ENCODE data around the gene TGFB1I1. TPM values are rescaled to one million over a fixed set of nuclear protein-coding genes. Genes with fewer than 3 reads are reported as not detected.
A peak's percentile ranks its signal among the peaks of the same experiment; 100 is the strongest.

TGFB1I1 gene
- total and polyA plus RNA-seq, 2 of the 13 experiments (the other 11 are each of a cell fraction or from before 2014, with no cell fraction given), result 0.80 to 2.9 TPM

DNA sequence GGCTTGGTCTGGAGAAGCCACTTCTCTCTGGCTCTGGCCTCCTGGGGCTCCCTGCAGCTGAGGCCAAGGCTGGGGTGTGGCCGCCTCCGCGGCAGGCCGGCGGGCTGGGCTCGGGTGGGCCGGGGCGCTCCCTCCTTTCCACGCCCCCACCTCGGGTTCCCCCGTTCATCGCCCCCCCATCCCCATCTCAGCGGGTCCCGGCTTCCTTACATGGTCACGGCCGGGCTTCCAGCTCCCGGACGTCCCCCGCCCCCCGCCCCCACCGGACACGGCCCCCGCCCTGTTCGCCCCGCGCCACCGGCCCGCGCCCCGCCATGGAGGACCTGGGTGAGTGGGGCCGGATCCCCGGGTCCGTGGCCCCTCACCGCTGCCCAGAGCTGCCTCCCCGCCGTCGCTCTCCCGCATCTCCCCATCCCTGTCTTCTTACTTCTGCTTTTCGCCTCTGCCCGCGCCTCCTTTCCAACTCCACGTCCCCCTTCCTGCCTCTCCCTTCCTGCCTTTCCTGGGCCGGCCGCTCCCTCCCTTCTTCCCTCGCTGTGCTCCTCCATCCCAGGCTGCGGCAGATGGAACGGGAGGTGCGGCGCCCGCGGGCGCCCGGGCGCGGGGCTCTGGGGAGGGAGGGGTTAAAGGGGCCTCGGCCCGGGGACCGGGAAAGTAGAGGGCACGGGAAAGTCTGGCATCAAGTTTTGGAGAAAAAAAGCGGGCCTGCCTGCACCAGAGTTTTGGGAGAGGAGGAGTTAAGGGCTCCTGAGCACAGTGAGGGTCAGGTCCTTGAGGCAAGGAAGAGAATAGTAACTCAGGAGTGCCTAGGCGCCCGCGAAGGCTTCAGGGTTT lies at the start of gene TGFB1I1 (continued):
- TF ChIP-seq ZFP82 (CRISPR knock-in tag; IDR thresholded peaks at IDR 0.05; ENCODE audit: borderline replicate concordance) (peak; percentile 42; the same call in 1 of the 2 replicates), ZNF263 (CRISPR knock-in tag; IDR thresholded peaks at IDR 0.05) (peak; percentile 55), ATF7-NPFF (CRISPR knock-in tag; IDR thresholded peaks at IDR 0.05; ENCODE audit: low read depth) (no peak), ZNF7 (CRISPR knock-in tag; IDR thresholded peaks at IDR 0.05) (no peak), ZNF34 (CRISPR knock-in tag; IDR thresholded peaks at IDR 0.05; ENCODE audit: borderline replicate concordance) (no peak), SIN3A (IDR thresholded peaks at IDR 0.05; ENCODE audit: borderline replicate concordance, low read depth, low read length) (no peak), ZBTB8A (CRISPR knock-in tag; IDR thresholded peaks at IDR 0.05; ENCODE audit: borderline replicate concordance, low read depth) (no peak), MIXL1 (CRISPR knock-in tag; IDR thresholded peaks at IDR 0.05) (no peak), KDM5A (IDR thresholded peaks at IDR 0.05; ENCODE audit: borderline replicate concordance, low read length) (no peak), ZBTB43 (CRISPR knock-in tag; conservative IDR thresholded peaks at IDR 0.05) (no peak), HHEX (CRISPR knock-in tag; IDR thresholded peaks at IDR 0.05) (no peak), ZNF33B (CRISPR knock-in tag; IDR thresholded peaks at IDR 0.05) (no peak), ZFP90 (CRISPR knock-in tag; IDR thresholded peaks at IDR 0.05; ENCODE audit: borderline replicate concordance) (no peak), ZNF253 (CRISPR knock-in tag; IDR thresholded peaks at IDR 0.05; ENCODE audit: borderline replicate concordance) (no peak), ZKSCAN8 (CRISPR knock-in tag; IDR thresholded peaks at IDR 0.05; ENCODE audit: borderline replicate concordance) (no peak), ZSCAN12 (CRISPR knock-in tag; IDR thresholded peaks at IDR 0.05) (no peak), ZFP41 (CRISPR knock-in tag; IDR thresholded peaks at IDR 0.05; ENCODE audit: borderline replicate concordance) (no peak), MIER3 (CRISPR knock-in tag; IDR thresholded peaks at IDR 0.05; ENCODE audit: borderline replicate concordance) (no peak), ZNF879 (CRISPR knock-in tag; IDR thresholded peaks at IDR 0.05) (no peak), NR2F6 (IDR thresholded peaks at IDR 0.05) (no peak), NR2F6 (CRISPR knock-in tag; IDR thresholded peaks at IDR 0.05) (no peak)
- TF ChIP-seq, protein P1, sequence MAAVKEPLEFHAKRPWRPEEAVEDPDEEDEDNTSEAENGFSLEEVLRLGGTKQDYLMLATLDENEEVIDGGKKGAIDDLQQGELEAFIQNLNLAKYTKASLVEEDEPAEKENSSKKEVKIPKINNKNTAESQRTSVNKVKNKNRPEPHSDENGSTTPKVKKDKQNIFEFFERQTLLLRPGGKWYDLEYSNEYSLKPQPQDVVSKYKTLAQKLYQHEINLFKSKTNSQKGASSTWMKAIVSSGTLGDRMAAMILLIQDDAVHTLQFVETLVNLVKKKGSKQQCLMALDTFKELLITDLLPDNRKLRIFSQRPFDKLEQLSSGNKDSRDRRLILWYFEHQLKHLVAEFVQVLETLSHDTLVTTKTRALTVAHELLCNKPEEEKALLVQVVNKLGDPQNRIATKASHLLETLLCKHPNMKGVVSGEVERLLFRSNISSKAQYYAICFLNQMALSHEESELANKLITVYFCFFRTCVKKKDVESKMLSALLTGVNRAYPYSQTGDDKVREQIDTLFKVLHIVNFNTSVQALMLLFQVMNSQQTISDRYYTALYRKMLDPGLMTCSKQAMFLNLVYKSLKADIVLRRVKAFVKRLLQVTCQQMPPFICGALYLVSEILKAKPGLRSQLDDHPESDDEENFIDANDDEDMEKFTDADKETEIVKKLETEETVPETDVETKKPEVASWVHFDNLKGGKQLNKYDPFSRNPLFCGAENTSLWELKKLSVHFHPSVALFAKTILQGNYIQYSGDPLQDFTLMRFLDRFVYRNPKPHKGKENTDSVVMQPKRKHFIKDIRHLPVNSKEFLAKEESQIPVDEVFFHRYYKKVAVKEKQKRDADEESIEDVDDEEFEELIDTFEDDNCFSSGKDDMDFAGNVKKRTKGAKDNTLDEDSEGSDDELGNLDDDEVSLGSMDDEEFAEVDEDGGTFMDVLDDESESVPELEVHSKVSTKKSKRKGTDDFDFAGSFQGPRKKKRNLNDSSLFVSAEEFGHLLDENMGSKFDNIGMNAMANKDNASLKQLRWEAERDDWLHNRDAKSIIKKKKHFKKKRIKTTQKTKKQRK (IDR thresholded peaks at IDR 0.05; ENCODE audit: low read length), result no peak
- TF ChIP-seq, protein P2, sequence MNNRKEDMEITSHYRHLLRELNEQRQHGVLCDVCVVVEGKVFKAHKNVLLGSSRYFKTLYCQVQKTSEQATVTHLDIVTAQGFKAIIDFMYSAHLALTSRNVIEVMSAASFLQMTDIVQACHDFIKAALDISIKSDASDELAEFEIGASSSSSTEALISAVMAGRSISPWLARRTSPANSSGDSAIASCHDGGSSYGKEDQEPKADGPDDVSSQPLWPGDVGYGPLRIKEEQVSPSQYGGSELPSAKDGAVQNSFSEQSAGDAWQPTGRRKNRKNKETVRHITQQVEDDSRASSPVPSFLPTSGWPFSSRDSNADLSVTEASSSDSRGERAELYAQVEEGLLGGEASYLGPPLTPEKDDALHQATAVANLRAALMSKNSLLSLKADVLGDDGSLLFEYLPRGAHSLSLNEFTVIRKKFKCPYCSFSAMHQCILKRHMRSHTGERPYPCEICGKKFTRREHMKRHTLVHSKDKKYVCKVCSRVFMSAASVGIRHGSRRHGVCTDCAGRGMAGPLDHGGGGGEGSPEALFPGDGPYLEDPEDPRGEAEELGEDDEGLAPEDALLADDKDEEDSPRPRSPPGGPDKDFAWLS (CRISPR knock-in tag; IDR thresholded peaks at IDR 0.05; ENCODE audit: borderline replicate concordance), result no peak
